Caco-2 (cell line): ENCODE results near the gene GRAP. TPM values are rescaled to one million over a fixed set of nuclear protein-coding genes. Genes with fewer than 3 reads are reported as not detected.

ENCODE experiments used
- BruUV-seq: library from RNA; stranded (reverse); fragments of 400-500 nt; replicated peaks from 2 replicates; lab custom pipeline; 2021; lab: Mats Ljungman, UMichigan
- CTCF ChIA-PET: fragments of 300-600 bp; sonication (Branson Sonifier 250); formaldehyde crosslinking; loops from one replicate; lab custom pipeline; 2022; ENCODE audit warnings: antibody characterized with exemption; lab: Charles Lee
- POLR2A ChIA-PET: fragments of 300-600 bp; sonication (Branson Sonifier 250); formaldehyde crosslinking; loops from one replicate; lab custom pipeline; 2022; ENCODE audit warnings: antibody characterized with exemption; lab: Charles Lee
- DNase-seq, 2 experiments: peaks; one replicate each; pipeline versions ENCODE4 v3.0.0 to v3.0.0-alpha.2; 2020 to 2022
- H3K27me3 ChIP-seq: replicated peaks from 2 replicates; pipeline ENCODE4 v1.6.0; 2011; ENCODE audit warnings: low read length; ENCODE audit not compliant: control insufficient read depth, insufficient read depth
- H3K36me3 ChIP-seq: 2 replicates; pipeline ENCODE4 v1.5.1; 2011; ENCODE audit warnings: low read length; ENCODE audit not compliant: control insufficient read depth, insufficient read depth
- H3K4me1 ChIP-seq: fragments of 250-450 bp; sonication (Bioruptor Pico); 2 replicates; pipeline ENCODE4 v1.5.1; 2020; ENCODE audit warnings: mild to moderate bottlenecking
- H3K4me3 ChIP-seq: 2 replicates; pipeline ENCODE4 v1.5.1; 2011; ENCODE audit warnings: low read depth, mild to moderate bottlenecking, control low read depth, low read length
- H3K9me3 ChIP-seq: fragments of 250-450 bp; sonication (Bioruptor Pico); 2 replicates; pipeline ENCODE4 v1.5.1; 2020; ENCODE audit warnings: mild to moderate bottlenecking, moderate library complexity
- H3K27ac Mint-ChIP-seq: one replicate; pipeline ENCODE4 v1.8.0; 2022; ENCODE audit warnings: mixed read lengths; ENCODE audit not compliant: unreplicated experiment
- H3K27me3 Mint-ChIP-seq: one replicate; pipeline ENCODE4 v1.8.0; 2022; ENCODE audit warnings: mixed read lengths; ENCODE audit not compliant: insufficient read depth, unreplicated experiment
- H3K36me3 Mint-ChIP-seq: one replicate; pipeline ENCODE4 v1.8.0; 2022; ENCODE audit warnings: mild to moderate bottlenecking, mixed read lengths; ENCODE audit not compliant: insufficient read depth, unreplicated experiment
- H3K4me1 Mint-ChIP-seq: one replicate; pipeline ENCODE4 v1.8.0; 2022; ENCODE audit warnings: low read depth, mixed read lengths; ENCODE audit not compliant: unreplicated experiment
- H3K4me3 Mint-ChIP-seq: one replicate; pipeline ENCODE4 v1.8.0; 2022; ENCODE audit warnings: mild to moderate bottlenecking, moderate library complexity, mixed read lengths; ENCODE audit not compliant: unreplicated experiment
- H3K9me3 Mint-ChIP-seq: one replicate; pipeline ENCODE4 v1.8.0; 2022; ENCODE audit warnings: mixed read lengths; ENCODE audit not compliant: unreplicated experiment
- CTCF ChIP-seq, 2 experiments: fragments of 200-600 bp in 1 of 2; IDR thresholded peaks; 1 replicate in 1 of 2; 2 replicates in 1 of 2; pipeline versions ENCODE4 v1.5.1 to v1.8.0; 2011 to 2022; ENCODE audit warnings: antibody characterized with exemption in 1 of 2, control low read depth in 1 of 2, inconsistent platforms in 1 of 2, low read depth in 1 of 2, low read length in 1 of 2, mild to moderate bottlenecking in 1 of 2, moderate library complexity in 1 of 2; ENCODE audit not compliant: insufficient read depth in 1 of 2, severe bottlenecking in 1 of 2, unreplicated experiment in 1 of 2
- intact Hi-C: fragments of 100-400 bp; cut with micrococcal nuclease; formaldehyde crosslinking; loops from one replicate; pipeline ENCODE4 v1.10.0; 2022; ENCODE audit not compliant: unreplicated experiment
- total RNA-seq: library from RNA; stranded (reverse); gene quantifications from 2 replicates; pipeline ENCODE4 v1.2.3, GENCODE V29; 2022

The GRAP gene
- total RNA-seq, 1 experiment from 2014 or later = 0.50 TPM

DNA sequence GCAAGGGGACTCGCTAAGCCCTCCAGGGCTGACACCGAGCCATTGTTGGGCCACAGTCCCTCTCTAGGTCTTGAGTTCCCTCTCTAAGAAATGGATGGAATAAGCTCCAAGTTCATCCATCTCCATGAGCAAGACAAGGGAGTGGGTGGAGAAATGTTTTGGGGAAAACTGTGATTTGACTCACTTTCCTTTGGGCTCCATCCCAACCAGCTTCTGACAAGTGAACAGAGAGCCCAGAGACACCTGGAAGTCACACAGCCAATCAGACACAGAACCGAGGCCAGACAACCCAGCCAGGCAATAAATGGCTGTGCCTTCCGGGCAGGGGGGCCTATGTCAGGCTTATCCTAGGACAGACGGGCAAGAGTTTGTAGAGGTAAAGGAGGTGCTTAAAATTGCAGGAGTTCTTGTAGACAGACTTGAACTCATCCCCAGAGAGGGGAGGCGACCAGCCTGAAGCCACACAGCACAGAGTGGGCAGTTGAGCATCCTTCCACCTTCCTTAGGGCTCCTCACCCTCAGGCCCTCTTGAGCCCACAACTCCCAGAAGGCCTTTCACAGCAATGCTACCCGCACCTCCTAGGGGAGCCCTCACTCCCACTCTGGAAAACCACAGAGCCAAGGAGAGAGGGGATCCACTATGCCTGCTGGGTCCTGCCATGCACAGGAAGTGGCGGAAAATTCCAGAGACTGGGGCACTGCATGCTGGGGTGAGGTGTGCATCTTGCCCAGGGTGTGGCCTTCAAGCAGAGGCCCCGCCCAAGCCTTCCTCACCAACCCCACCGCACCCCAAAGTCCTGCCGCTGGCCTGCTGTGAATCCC, 32.7 kb downstream of the GRAP start:
- H3K9me3 Mint-ChIP-seq = no peaks in the 10 kb centered on the region
- H3K36me3 Mint-ChIP-seq = no peaks in the 10 kb centered on the region
- ChIA-PET POLR2A (no interaction called here), CTCF (no interaction called here)
- H3K27me3 ChIP-seq = no peaks in the 10 kb centered on the region
- H3K9me3 ChIP-seq = no peaks in the 10 kb centered on the region
- H3K4me1 Mint-ChIP-seq = no peaks in the 10 kb centered on the region
- no peak overlapping the region for H3K4me3 Mint-ChIP-seq
- no peak overlapping the region for H3K27ac Mint-ChIP-seq
- H3K36me3 ChIP-seq = no peaks in the 10 kb centered on the region
- no peak overlapping the region for H3K4me3 ChIP-seq
- no peaks in the 10 kb centered on the region for H3K27me3 Mint-ChIP-seq
- intact Hi-C loops = no loop called here
- no peaks in the 10 kb centered on the region for H3K4me1 ChIP-seq
- no TSS peak for BruUV-seq
- no peak for DNase-seq
- no peak for TF ChIP-seq CTCF (IDR thresholded peaks at IDR 0.05; ENCODE audit: insufficient read depth in 1 of 2, low read depth in 1 of 2, low read length in 1 of 2, severe bottlenecking in 1 of 2, unreplicated experiment in 1 of 2)

- Mint-ChIP-seq H3K27ac (no peak overlapping the region), H3K9me3 (no peaks in the 10 kb centered on the region), H3K36me3 (no peaks in the 10 kb centered on the region), H3K27me3 (no peaks in the 10 kb centered on the region), H3K4me3 (no peak overlapping the region), H3K4me1 (no peaks in the 10 kb centered on the region)
- no TSS peak for BruUV-seq
- Histone ChIP-seq H3K4me3 (no peak overlapping the region), H3K36me3 (no peaks in the 10 kb centered on the region), H3K9me3 (no peaks in the 10 kb centered on the region), H3K4me1 (no peaks in the 10 kb centered on the region), H3K27me3 (no peaks in the 10 kb centered on the region)
- intact Hi-C loops = no loop called here
- DNase-seq = no peak
- POLR2A ChIA-PET = no interaction called here
- CTCF ChIA-PET = no interaction called here
- no peak for TF ChIP-seq CTCF (IDR thresholded peaks at IDR 0.05; ENCODE audit: insufficient read depth in 1 of 2, low read depth in 1 of 2, low read length in 1 of 2, severe bottlenecking in 1 of 2, unreplicated experiment in 1 of 2)
Observed at GRCh38 chr17:19013226-19013625, 33.5 kb downstream of the GRAP start.

- ChIA-PET CTCF (no interaction called here), POLR2A (no interaction called here)
- H3K4me3 Mint-ChIP-seq = no peak overlapping the region
- no peaks in the 10 kb centered on the region for H3K27me3 Mint-ChIP-seq
- no TSS peak for BruUV-seq
- no peak for DNase-seq
- TF ChIP-seq CTCF (IDR thresholded peaks at IDR 0.05; ENCODE audit: insufficient read depth in 1 of 2, low read depth in 1 of 2, low read length in 1 of 2, severe bottlenecking in 1 of 2, unreplicated experiment in 1 of 2) = no peak
- H3K4me3 ChIP-seq = no peak overlapping the region
- no peaks in the 10 kb centered on the region for H3K27me3 ChIP-seq
- no peaks in the 10 kb centered on the region for H3K4me1 ChIP-seq
- intact Hi-C loops = no loop called here
- H3K36me3 ChIP-seq = no peaks in the 10 kb centered on the region
- no peaks in the 10 kb centered on the region for H3K36me3 Mint-ChIP-seq
- H3K9me3 Mint-ChIP-seq = no peaks in the 10 kb centered on the region
- H3K4me1 Mint-ChIP-seq = no peaks in the 10 kb centered on the region
- no peak overlapping the region for H3K27ac Mint-ChIP-seq
- H3K9me3 ChIP-seq = no peaks in the 10 kb centered on the region
Observed at GRCh38 chr17:19012171-19013080, 34.3 kb downstream of the GRAP start.
